Measurements from ENCODE around the gene YPEL1.
A peak's percentile ranks its signal among the peaks of the same experiment; 100 is the strongest.

The YPEL1 gene

GRCh38 chr22:21735200-21736083, at the start of gene YPEL1:
Gene YPEL1, minus strand, starts transcription at chr22:21735794. Its CDS starts 25,050 bp downstream, at chr22:21710744.
- DNase-seq, result peak; percentile 81

GRCh38 chr22:21780259-21780658, 44.7 kb upstream of the YPEL1 start:
- no peak for DNase-seq

- DNase-seq, result no peak
Measured at GRCh38 chr22:21779444-21779843, 43.9 kb upstream of the YPEL1 start.

- DNase-seq, result no peak
Measured at GRCh38 chr22:21778705-21779363, 43.2 kb upstream of the YPEL1 start.

GRCh38 chr22:21771631-21771976, 36.0 kb upstream of the YPEL1 start:
- no peak for DNase-seq

- no peak for DNase-seq
Measured at GRCh38 chr22:21768435-21768834, 32.8 kb upstream of the YPEL1 start.

- DNase-seq, result peak; percentile 91
Measured at GRCh38 chr22:21766691-21767462, 31.3 kb upstream of the YPEL1 start.

GRCh38 chr22:21765909-21766529, 30.4 kb upstream of the YPEL1 start:
- no peak for DNase-seq

GRCh38 chr22:21764038-21764804, 28.6 kb upstream of the YPEL1 start:
- no peak for DNase-seq

- DNase-seq, result no peak
Measured at GRCh38 chr22:21762712-21763581, 27.4 kb upstream of the YPEL1 start.

- DNase-seq, result no peak
Measured at GRCh38 chr22:21761994-21762680, 26.5 kb upstream of the YPEL1 start.

GRCh38 chr22:21761086-21761485, 25.5 kb upstream of the YPEL1 start:
- no peak for DNase-seq

GRCh38 chr22:21760640-21761039, 25.0 kb upstream of the YPEL1 start:
- peak; percentile 48 for DNase-seq

GRCh38 chr22:21759646-21760376, 24.2 kb upstream of the YPEL1 start:
- no peak for DNase-seq

- DNase-seq, result no peak
Measured at GRCh38 chr22:21759093-21759492, 23.5 kb upstream of the YPEL1 start.

GRCh38 chr22:21758091-21758864, 22.7 kb upstream of the YPEL1 start:
- DNase-seq, result no peak

- DNase-seq, result no peak
Measured at GRCh38 chr22:21755851-21756284, 20.3 kb upstream of the YPEL1 start.

- DNase-seq, result peak; percentile 41
Measured at GRCh38 chr22:21754523-21754922, 18.9 kb upstream of the YPEL1 start.
